Endothelial cell of umbilical vein (primary cell): ENCODE data around the gene GLYAT. TPM values are rescaled to one million over a fixed set of nuclear protein-coding genes. Genes with fewer than 3 reads are reported as not detected.

ENCODE experiments used
- BruUV-seq: library from RNA; stranded (reverse); fragments of 400-500 nt; replicated peaks from 2 replicates; lab custom pipeline; 2021; lab: Mats Ljungman, UMichigan
- CTCF ChIA-PET: fragments of 300-600, 350-600 bp; sonication (Branson Sonifier 250); formaldehyde crosslinking; loops from one replicate; lab custom pipeline; 2021; ENCODE audit warnings: antibody characterized with exemption, inconsistent platforms; lab: Charles Lee
- POLR2A ChIA-PET: fragments of 300-600, 350-600 bp; sonication (Branson Sonifier 250); formaldehyde crosslinking; loops from one replicate; lab custom pipeline; 2021; ENCODE audit warnings: antibody characterized with exemption, inconsistent platforms; lab: Charles Lee
- DNase-seq: peaks from one replicate; pipeline ENCODE4 v3.0.0-alpha.2; 2011; ENCODE audit warnings: low read depth, low spot score
- FAIRE-seq: peaks from 2 replicates; lab custom pipeline; 2011; peaks lifted over from hg19 to GRCh38; lab: Jason Lieb, UNC
- H2AFZ ChIP-seq: 2 replicates; pipeline ENCODE4 v1.6.0; 2012; ENCODE audit warnings: low read depth, low read length, control low read depth, inconsistent platforms
- H3K27ac ChIP-seq: 2 replicates; pipeline ENCODE4 v1.5.1; 2011; ENCODE audit warnings: low read depth, mild to moderate bottlenecking, control low read depth, low read length, moderate library complexity; ENCODE audit not compliant: insufficient read depth
- H3K27me3 ChIP-seq, 2 experiments: 2 replicates each; pipeline versions ENCODE4 v1.6.0 to v1.6.1; 2011; ENCODE audit warnings: low read length in 2 of 2, mixed read lengths in 1 of 2; ENCODE audit not compliant: control insufficient read depth in 2 of 2, insufficient read depth in 2 of 2
- H3K36me3 ChIP-seq, 2 experiments: 2 replicates in 1 of 2; 3 replicates in 1 of 2; pipeline ENCODE4 v1.5.1; 2011; ENCODE audit warnings: low read length in 2 of 2, mild to moderate bottlenecking in 1 of 2, moderate library complexity in 1 of 2; ENCODE audit not compliant: control insufficient read depth in 2 of 2, insufficient read depth in 2 of 2; ENCODE audit errors: extremely low read depth in 1 of 2
- H3K4me1 ChIP-seq: 3 replicates; pipeline ENCODE4 v1.5.1; 2011; ENCODE audit warnings: mild to moderate bottlenecking, low read length; ENCODE audit not compliant: control insufficient read depth, insufficient read depth; ENCODE audit errors: extremely low read depth
- H3K4me2 ChIP-seq: 2 replicates; pipeline ENCODE4 v1.6.1; 2011; ENCODE audit warnings: low read length, control low read depth, mixed read lengths; ENCODE audit not compliant: insufficient read depth
- H3K4me3 ChIP-seq, 3 experiments: fragments of 200-600 bp in 1 of 3; sonication (generic), shearing (Covaris generic) in 1 of 3; replicated peaks in 1 of 3; 2 replicates each; pipeline ENCODE4 v1.5.1; 2011 to 2016; ENCODE audit warnings: control low read depth in 3 of 3, low read length in 3 of 3, mild to moderate bottlenecking in 2 of 3, inconsistent platforms in 1 of 3, low read depth in 1 of 3, moderate library complexity in 1 of 3; ENCODE audit not compliant: insufficient read depth in 1 of 3
- H3K79me2 ChIP-seq: 2 replicates; pipeline ENCODE4 v1.6.0; 2012; ENCODE audit warnings: low read length, inconsistent platforms; ENCODE audit not compliant: control insufficient read depth, insufficient read depth
- H3K9ac ChIP-seq: replicated peaks from 2 replicates; pipeline ENCODE3; 2011; ENCODE audit warnings: low read length, control low read depth; ENCODE audit not compliant: insufficient read depth; ENCODE audit errors: extremely low read depth
- H3K9me1 ChIP-seq: replicated peaks from 3 replicates; pipeline ENCODE4 v1.6.0; 2011; ENCODE audit warnings: mild to moderate bottlenecking, low read length; ENCODE audit not compliant: control insufficient read depth, insufficient read depth; ENCODE audit errors: extremely low read depth
- H3K9me3 ChIP-seq: replicated peaks from 2 replicates; pipeline ENCODE4 v1.5.1; 2012; ENCODE audit warnings: low read length, inconsistent platforms; ENCODE audit not compliant: control insufficient read depth, insufficient read depth
- H4K20me1 ChIP-seq: replicated peaks from 2 replicates; pipeline ENCODE3; 2011; ENCODE audit warnings: mild to moderate bottlenecking, low read length; ENCODE audit not compliant: control insufficient read depth, insufficient read depth; ENCODE audit errors: extremely low read depth
- EZH2 ChIP-seq: IDR thresholded peaks from 2 replicates; pipeline ENCODE4 v1.6.1; 2012; ENCODE audit warnings: borderline replicate concordance, low read depth, mild to moderate bottlenecking, moderate library complexity, low read length, inconsistent platforms; ENCODE audit not compliant: severe bottlenecking
- FOS ChIP-seq: IDR thresholded peaks from 2 replicates; pipeline ENCODE4 v1.6.1; 2011; ENCODE audit warnings: mild to moderate bottlenecking, low read length, moderate library complexity, borderline replicate concordance; ENCODE audit not compliant: insufficient read depth
- GATA2 ChIP-seq: IDR thresholded peaks from 2 replicates; pipeline ENCODE4 v1.7.0; 2011; ENCODE audit warnings: low read depth, mild to moderate bottlenecking, moderate library complexity, mixed read lengths, low read length; ENCODE audit not compliant: insufficient read length, insufficient read depth
- JUN ChIP-seq: IDR thresholded peaks from 2 replicates; pipeline ENCODE4 v1.6.1; 2011; ENCODE audit warnings: borderline replicate concordance, low read depth; ENCODE audit not compliant: insufficient read length, insufficient read depth
- MYC ChIP-seq: IDR thresholded peaks from one replicate; pipeline ENCODE4 v1.6.1; 2011; ENCODE audit warnings: mild to moderate bottlenecking, low read depth, low read length
- POLR2A ChIP-seq: IDR thresholded peaks from 2 replicates; pipeline ENCODE4 v1.6.1; 2012; ENCODE audit warnings: low read depth, mild to moderate bottlenecking, control low read depth, low read length
- POLR2AphosphoS5 ChIP-seq: IDR thresholded peaks from 2 replicates; pipeline ENCODE4 v1.6.1; 2012; ENCODE audit warnings: low read depth, mild to moderate bottlenecking, control low read depth, low read length, moderate library complexity; ENCODE audit not compliant: insufficient read depth
- dilution Hi-C: fragments of 300-500 bp; cut with MboI; formaldehyde crosslinking; loops from one replicate; pipeline ENCODE4 v1.15.0; 2019; ENCODE audit warnings: low sequenced_read_pairs; ENCODE audit not compliant: extremely low pct_ligation_motif_present
- intact Hi-C: fragments of 100-400 bp; cut with micrococcal nuclease; formaldehyde crosslinking; loops from one replicate; pipeline ENCODE4 v1.10.0; 2022
- polyA plus RNA-seq, 4 experiments: library from polyadenylated mRNA; depleted of rRNA in 3 of 4; stranded (reverse) in 3 of 4; unstranded in 1 of 4; fragments of >200 nt; gene quantifications; 2 replicates each; pipeline versions ENCODE4 v1.2.1 to v1.2.3, GENCODE V29; 2011 to 2012; ENCODE audit warnings: missing spikeins in 1 of 4
- total RNA-seq: library from RNA; stranded (reverse); gene quantifications from 2 replicates; pipeline ENCODE4 v1.2.3, GENCODE V29; 2021
- TF ChIP-seq, protein P1 (sequence below), 2 donors: IDR thresholded peaks; 1 replicate in 1 of 2; 2 replicates in 1 of 2; pipeline ENCODE4 v1.5.1; 2011; ENCODE audit warnings: low read length in 2 of 2, mild to moderate bottlenecking in 2 of 2, moderate library complexity in 2 of 2, control low read depth in 1 of 2, inconsistent platforms in 1 of 2, low read depth in 1 of 2; ENCODE audit not compliant: insufficient read depth in 1 of 2; ENCODE audit errors: extremely low read depth in 1 of 2
- TF ChIP-seq, protein P2 (sequence below): IDR thresholded peaks from 2 replicates; pipeline ENCODE4 v1.6.1; 2011; ENCODE audit not compliant: insufficient read depth, insufficient read length

GLYAT gene
- total and polyA plus RNA-seq, 2 donors (not counting 3 experiments of a cell fraction or from before 2014, with no cell fraction given) = not detected

DNA sequence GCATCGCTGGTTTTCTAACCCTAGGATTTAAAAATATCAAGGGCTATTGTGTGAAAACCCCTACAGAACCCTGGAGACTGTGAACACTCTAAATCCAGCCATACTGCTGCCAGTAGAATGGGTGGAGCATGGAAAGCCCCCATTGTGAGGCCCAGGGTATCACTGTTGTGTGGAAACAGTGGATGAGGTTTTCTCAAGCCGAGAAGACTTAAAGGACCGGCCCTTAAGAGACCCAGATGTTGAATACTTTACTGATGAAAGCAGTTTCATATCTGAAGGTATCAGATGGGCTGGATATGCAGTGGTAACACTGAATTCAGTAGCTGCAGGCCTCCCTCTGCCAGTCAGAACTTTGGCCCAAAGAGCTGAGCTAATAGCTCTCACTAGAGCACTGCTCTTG, 41.6 kb upstream of the GLYAT start:
- no TSS peak for BruUV-seq
- dilution Hi-C loops = no loop called here
- no peaks in the 10 kb centered on the region for H4K20me1 ChIP-seq

More for the DNA sequence above, 41.6 kb upstream of the GLYAT start:
- TF ChIP-seq POLR2AphosphoS5 (no peak), MYC (no peak), JUN (no peak), FOS (no peak), EZH2 (no peak), POLR2A (no peak), GATA2 (no peak)
- TF ChIP-seq, protein P1, sequence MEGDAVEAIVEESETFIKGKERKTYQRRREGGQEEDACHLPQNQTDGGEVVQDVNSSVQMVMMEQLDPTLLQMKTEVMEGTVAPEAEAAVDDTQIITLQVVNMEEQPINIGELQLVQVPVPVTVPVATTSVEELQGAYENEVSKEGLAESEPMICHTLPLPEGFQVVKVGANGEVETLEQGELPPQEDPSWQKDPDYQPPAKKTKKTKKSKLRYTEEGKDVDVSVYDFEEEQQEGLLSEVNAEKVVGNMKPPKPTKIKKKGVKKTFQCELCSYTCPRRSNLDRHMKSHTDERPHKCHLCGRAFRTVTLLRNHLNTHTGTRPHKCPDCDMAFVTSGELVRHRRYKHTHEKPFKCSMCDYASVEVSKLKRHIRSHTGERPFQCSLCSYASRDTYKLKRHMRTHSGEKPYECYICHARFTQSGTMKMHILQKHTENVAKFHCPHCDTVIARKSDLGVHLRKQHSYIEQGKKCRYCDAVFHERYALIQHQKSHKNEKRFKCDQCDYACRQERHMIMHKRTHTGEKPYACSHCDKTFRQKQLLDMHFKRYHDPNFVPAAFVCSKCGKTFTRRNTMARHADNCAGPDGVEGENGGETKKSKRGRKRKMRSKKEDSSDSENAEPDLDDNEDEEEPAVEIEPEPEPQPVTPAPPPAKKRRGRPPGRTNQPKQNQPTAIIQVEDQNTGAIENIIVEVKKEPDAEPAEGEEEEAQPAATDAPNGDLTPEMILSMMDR (IDR thresholded peaks at IDR 0.05; ENCODE audit: extremely low read depth in 1 of 2, insufficient read depth in 1 of 2, low read depth in 1 of 2, low read length in 2 of 2) = no peak
- TF ChIP-seq, protein P2, sequence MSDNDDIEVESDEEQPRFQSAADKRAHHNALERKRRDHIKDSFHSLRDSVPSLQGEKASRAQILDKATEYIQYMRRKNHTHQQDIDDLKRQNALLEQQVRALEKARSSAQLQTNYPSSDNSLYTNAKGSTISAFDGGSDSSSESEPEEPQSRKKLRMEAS = no peak
- Histone ChIP-seq H3K79me2 (no peaks in the 10 kb centered on the region), H3K4me2 (no peak overlapping the region), H3K9ac (no peak overlapping the region), H3K4me1 (no peaks in the 10 kb centered on the region), H3K27me3 (no peaks in the 10 kb centered on the region), H3K27ac (no peak overlapping the region), H3K9me3 (no peaks in the 10 kb centered on the region), H3K4me3 (no peak overlapping the region), H2AFZ (no peak overlapping the region), H3K9me1 (no peaks in the 10 kb centered on the region), H3K36me3 (no peaks in the 10 kb centered on the region)
- ChIA-PET CTCF (interaction anchor here (1.0 to 1.1 kb wide), 2 partner anchors 15 to 398 kb away, joined by 3 read pairs; no protein-coding TSS in a partner anchor), POLR2A (no interaction called here)
- intact Hi-C loops = no loop called here
- FAIRE-seq = no peak
- no peak for DNase-seq
